ENCODE results near the gene CCDC127.

DNA sequence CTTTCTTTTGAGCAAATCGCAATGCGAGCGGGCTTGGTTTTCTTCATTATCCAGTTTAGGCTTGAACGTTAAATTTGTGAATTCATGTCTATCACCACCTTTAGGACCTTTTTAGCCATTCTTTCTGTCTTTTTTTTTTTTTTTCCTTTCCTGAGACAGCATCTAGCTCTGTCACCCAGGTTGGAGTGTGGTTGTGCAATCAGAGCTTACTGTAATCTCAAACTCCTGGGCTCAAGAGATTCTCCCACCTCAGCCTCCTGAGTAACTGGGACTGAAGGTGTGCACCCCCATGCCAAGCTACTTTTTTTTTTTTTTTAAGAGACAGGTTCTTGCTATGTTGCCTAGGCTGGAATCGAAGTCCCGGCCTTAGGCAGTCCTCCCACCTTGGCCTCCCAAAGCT, 65.9 kb downstream of the CCDC127 start:
- TF ChIP-seq, protein P1, sequence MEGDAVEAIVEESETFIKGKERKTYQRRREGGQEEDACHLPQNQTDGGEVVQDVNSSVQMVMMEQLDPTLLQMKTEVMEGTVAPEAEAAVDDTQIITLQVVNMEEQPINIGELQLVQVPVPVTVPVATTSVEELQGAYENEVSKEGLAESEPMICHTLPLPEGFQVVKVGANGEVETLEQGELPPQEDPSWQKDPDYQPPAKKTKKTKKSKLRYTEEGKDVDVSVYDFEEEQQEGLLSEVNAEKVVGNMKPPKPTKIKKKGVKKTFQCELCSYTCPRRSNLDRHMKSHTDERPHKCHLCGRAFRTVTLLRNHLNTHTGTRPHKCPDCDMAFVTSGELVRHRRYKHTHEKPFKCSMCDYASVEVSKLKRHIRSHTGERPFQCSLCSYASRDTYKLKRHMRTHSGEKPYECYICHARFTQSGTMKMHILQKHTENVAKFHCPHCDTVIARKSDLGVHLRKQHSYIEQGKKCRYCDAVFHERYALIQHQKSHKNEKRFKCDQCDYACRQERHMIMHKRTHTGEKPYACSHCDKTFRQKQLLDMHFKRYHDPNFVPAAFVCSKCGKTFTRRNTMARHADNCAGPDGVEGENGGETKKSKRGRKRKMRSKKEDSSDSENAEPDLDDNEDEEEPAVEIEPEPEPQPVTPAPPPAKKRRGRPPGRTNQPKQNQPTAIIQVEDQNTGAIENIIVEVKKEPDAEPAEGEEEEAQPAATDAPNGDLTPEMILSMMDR (IDR thresholded peaks at IDR 0.05) = no peak
- no peak for TF ChIP-seq EZH2 (IDR thresholded peaks at IDR 0.05; ENCODE audit: borderline replicate concordance, insufficient read depth, low read depth, low read length, poor library complexity, severe bottlenecking)
